Bronchial epithelial cell (primary cell): ENCODE results near the gene CSF3R. TPM values are rescaled to one million over a fixed set of nuclear protein-coding genes. Genes with fewer than 3 reads are reported as not detected.

ENCODE experiments used
- DNase-seq: peaks from one replicate; pipeline ENCODE4 v3.0.0-alpha.2; 2010; ENCODE audit warnings: low read depth
- FAIRE-seq: peaks from 2 replicates; lab custom pipeline; 2011; peaks lifted over from hg19 to GRCh38; lab: Jason Lieb, UNC
- H3K27me3 ChIP-seq: 2 replicates; pipeline ENCODE4 v1.5.1; 2011; ENCODE audit warnings: low read length; ENCODE audit not compliant: control insufficient read depth, insufficient read depth
- H3K36me3 ChIP-seq: 2 replicates; pipeline ENCODE4 v1.5.1; 2011; ENCODE audit warnings: low read length; ENCODE audit not compliant: control insufficient read depth, insufficient read depth
- H3K4me3 ChIP-seq: 2 replicates; pipeline ENCODE4 v1.5.1; 2011; ENCODE audit warnings: mild to moderate bottlenecking, low read depth, low read length, control low read depth
- CTCF ChIP-seq: IDR thresholded peaks from 2 replicates; pipeline ENCODE4 v1.5.1; 2011; ENCODE audit warnings: mild to moderate bottlenecking, moderate library complexity, low read length, control low read depth, inconsistent platforms; ENCODE audit not compliant: insufficient read depth, severe bottlenecking
- total RNA-seq: library from RNA; depleted of rRNA; stranded (reverse); fragments of >200 nt; gene quantifications from 2 replicates; pipeline ENCODE4 v1.2.1, GENCODE V29; 2014

The CSF3R gene
- total RNA-seq, 1 donor from 2014 or later: 0.79 TPM

GRCh38 chr1:36516372-36517010 is 33.8 kb upstream of the CSF3R start:
- Histone ChIP-seq H3K36me3 (no peaks in the 10 kb centered on the region), H3K27me3 (no peaks in the 10 kb centered on the region), H3K4me3 (no peak overlapping the region)
- no peak for FAIRE-seq
- peak; percentile 30 for DNase-seq
- TF ChIP-seq CTCF: peak; percentile 95

DNA sequence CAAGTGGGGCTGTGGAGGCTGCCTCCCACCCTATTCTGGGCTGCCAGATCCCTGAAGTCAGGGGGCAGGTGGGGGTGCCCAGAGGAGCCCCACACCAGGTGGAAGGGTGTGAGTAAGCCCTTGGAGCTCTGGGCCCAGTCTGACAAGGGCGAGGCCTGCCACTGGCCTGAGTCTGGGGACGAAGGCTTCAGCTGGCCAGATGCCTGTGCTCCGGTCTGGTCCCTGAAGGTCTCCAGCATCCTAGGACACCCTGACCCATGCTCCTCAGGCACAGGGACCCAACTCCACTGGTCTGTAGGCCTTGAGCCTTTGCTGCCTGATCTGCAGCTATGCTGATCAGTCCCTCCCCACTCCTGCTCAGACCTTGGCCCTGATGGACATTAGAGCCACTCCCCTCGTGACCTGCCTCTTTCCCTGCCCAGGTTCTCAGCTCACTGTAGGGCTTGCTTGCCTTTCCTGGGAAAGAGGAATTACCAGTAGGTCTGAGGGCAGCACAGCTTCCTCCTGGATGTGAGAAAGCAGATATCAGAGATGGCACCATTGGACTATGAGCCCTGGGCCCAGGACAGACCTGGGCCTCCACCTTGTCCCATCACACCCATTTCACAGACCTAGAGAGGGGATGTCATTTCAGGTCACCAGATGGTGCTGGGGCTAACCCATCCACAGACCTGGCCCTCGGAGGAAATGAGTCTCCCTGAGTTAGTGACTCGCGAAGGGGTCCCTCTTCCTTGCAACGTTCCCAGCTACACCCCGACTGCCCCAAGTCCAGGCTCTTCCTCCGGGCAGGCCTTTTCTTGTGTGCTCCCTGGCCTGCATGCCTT is 32.8 kb upstream of the CSF3R start:
- H3K36me3 ChIP-seq: no peaks in the 10 kb centered on the region
- H3K4me3 ChIP-seq: no peak overlapping the region
- DNase-seq (no peak), FAIRE-seq (no peak)
- TF ChIP-seq CTCF: no peak
- no peaks in the 10 kb centered on the region for H3K27me3 ChIP-seq

DNA sequence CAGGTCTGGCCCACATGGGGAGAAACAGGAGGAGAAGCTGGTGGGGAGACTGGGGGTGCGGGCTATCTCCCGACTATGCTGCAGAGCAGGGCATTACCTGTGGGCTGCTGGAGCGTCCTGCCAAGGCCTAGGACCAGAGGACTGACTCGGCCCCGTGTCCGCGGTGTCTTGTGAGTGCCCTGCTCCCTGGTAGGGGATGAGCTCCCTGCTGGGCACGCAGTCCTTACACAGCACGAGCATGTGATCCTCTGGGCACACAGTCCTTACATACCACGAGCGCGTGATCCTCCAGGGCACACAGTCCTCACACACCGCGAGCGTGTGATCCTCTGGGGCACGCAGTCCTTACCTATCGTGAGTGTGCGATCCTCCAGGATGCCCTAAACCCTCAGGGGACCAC is 31.8 kb upstream of the CSF3R start:
- DNase-seq: no peak
- TF ChIP-seq CTCF: no peak
- H3K27me3 ChIP-seq: no peaks in the 10 kb centered on the region
- H3K4me3 ChIP-seq: no peak overlapping the region
- FAIRE-seq: no peak
- H3K36me3 ChIP-seq: no peaks in the 10 kb centered on the region

DNA sequence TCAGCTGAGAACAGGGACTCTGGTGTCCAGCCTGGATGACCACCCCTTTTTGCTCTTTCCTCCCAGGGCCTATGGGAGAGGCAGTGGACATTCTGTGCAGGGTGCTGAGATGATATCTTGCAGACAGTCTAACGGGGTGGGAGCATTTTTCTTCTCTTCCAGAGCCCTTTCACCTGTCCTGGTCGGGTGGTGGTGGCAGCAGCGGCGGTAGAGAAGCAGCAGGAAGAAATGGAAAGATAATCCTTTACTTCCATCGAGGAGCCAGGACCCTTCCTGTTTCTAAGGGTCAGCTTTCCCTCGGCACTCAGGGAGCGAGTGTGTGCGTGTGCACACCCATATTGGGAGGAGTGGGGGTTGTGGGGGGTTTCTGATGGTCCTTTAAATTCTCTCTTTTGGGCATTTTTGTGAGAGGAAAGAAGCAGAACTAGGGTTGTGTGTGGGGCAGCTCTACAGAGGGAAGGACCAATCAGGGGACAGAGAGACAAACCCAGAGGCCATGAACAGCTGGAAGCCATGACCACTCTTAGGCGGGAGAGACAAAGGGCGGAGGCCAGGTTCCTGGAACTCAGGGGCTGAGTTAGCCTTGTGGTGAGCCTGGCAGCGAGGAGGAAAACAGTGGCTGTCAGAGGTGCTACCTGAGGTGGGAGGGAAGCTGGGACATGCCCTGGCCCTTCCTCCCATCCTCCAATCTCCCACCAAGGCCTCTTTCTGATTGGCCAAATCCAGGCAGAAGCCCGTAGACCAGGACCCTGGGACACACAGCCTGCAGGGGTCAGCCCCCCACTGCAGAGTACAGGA is 31.2 kb upstream of the CSF3R start:
- no peak for TF ChIP-seq CTCF
- H3K4me3 ChIP-seq: no peak overlapping the region
- no peaks in the 10 kb centered on the region for H3K36me3 ChIP-seq
- no peak for FAIRE-seq
- DNase-seq: no peak
- no peaks in the 10 kb centered on the region for H3K27me3 ChIP-seq

- no peak for FAIRE-seq
- no peak overlapping the region for H3K4me3 ChIP-seq
- no peaks in the 10 kb centered on the region for H3K27me3 ChIP-seq
- H3K36me3 ChIP-seq: no peaks in the 10 kb centered on the region
- peak; percentile 82 for DNase-seq
- TF ChIP-seq CTCF: no peak
Measured at GRCh38 chr1:36512842-36513241, 30.1 kb upstream of the CSF3R start.
